Loucy (cell line): ENCODE measurements around the gene RB1.

Source experiments
- H2AFZ ChIP-seq: fragments of 200-600 bp; sonication (generic); 2 replicates; pipeline ENCODE4 v1.6.0; 2016; ENCODE audit warnings: antibody characterized with exemption, mild to moderate bottlenecking, low read length, moderate library complexity
- H3F3A ChIP-seq: fragments of 200-600 bp; 2 replicates; pipeline ENCODE4 v1.6.0; 2016; ENCODE audit warnings: antibody characterized with exemption, low read depth, mild to moderate bottlenecking
- H3K27me3 ChIP-seq: fragments of 200-600 bp; sonication (generic); 2 replicates; pipeline ENCODE4 v1.6.1; 2014; ENCODE audit warnings: low read length, mild to moderate bottlenecking; ENCODE audit not compliant: insufficient read depth, poor library complexity, severe bottlenecking
- H3K36me3 ChIP-seq: fragments of 200-600 bp; sonication (generic); 2 replicates; pipeline ENCODE4 v1.6.1; 2016; ENCODE audit warnings: low read length; ENCODE audit not compliant: insufficient read depth
- H3K4me1 ChIP-seq: fragments of 200-600 bp; sonication (generic); 2 replicates; pipeline ENCODE4 v1.5.1; 2014; ENCODE audit warnings: low read length, mild to moderate bottlenecking; ENCODE audit not compliant: insufficient read depth, poor library complexity, severe bottlenecking
- H3K4me2 ChIP-seq: fragments of 200-600 bp; sonication (generic); 2 replicates; pipeline ENCODE4 v1.6.0; 2014; ENCODE audit warnings: antibody characterized with exemption, low read length, low read depth, mild to moderate bottlenecking; ENCODE audit not compliant: poor library complexity, severe bottlenecking
- H3K4me3 ChIP-seq: fragments of 200-600 bp; sonication (generic); 2 replicates; pipeline ENCODE4 v1.5.1; 2014; ENCODE audit warnings: low read length, mild to moderate bottlenecking, mixed read lengths; ENCODE audit not compliant: poor library complexity, severe bottlenecking
- H3K79me2 ChIP-seq: fragments of 200-600 bp; sonication (generic); 2 replicates; pipeline ENCODE4 v1.6.1; 2014; ENCODE audit warnings: low read length; ENCODE audit not compliant: insufficient read depth
- H3K9ac ChIP-seq: fragments of 200-600 bp; sonication (generic); 2 replicates; pipeline ENCODE4 v1.6.0; 2014; ENCODE audit warnings: mild to moderate bottlenecking, low read depth, low read length, moderate library complexity; ENCODE audit not compliant: poor library complexity, severe bottlenecking
- H3K9me2 ChIP-seq: fragments of 200-600 bp; sonication (generic); replicated peaks from 2 replicates; pipeline ENCODE4 v1.6.1; 2016; ENCODE audit warnings: low read depth, low read length, mixed read lengths
- H3K9me3 ChIP-seq: fragments of 200-600 bp; sonication (generic); 2 replicates; pipeline ENCODE4 v1.6.1; 2014; ENCODE audit warnings: mild to moderate bottlenecking, antibody characterized with exemption, low read length, low read depth; ENCODE audit not compliant: insufficient read depth
- H4K20me1 ChIP-seq: fragments of 200-600 bp; sonication (generic); 2 replicates; pipeline ENCODE4 v1.6.0; 2014; ENCODE audit warnings: antibody characterized with exemption, low read length, mild to moderate bottlenecking; ENCODE audit not compliant: insufficient read depth, poor library complexity, severe bottlenecking
- EZH2phosphoT487 ChIP-seq: fragments of 200-600 bp; IDR thresholded peaks from 2 replicates; pipeline ENCODE4 v1.6.1; 2018; ENCODE audit warnings: antibody characterized with exemption, mild to moderate bottlenecking, moderate library complexity, borderline replicate concordance
- TF ChIP-seq, protein P1 (sequence below): fragments of 200-600 bp; sonication (generic); conservative IDR thresholded peaks from 2 replicates; pipeline ENCODE4 v1.5.1; 2014; ENCODE audit warnings: mild to moderate bottlenecking, antibody characterized with exemption, low read length

Gene RB1

DNA sequence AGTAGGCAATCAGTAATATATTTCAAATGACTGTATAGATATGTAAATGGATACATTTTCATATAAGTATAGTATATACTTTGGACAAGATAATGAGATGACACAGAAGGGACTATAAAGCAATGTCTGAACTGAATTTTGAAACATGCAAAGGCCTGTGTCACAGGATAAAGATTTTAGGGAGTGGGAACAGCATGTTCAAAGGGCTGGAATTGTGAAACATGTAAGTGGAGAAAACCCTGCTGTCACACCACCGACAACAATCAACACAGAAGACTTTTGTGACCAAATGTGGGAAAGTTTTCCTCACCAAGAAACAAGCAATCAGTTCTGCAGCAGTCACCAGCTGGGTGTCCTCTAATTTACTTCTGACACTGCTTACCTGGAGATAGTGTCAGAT, 66.4 kb downstream of the RB1 start:
- Histone ChIP-seq H3K4me2 (no peak overlapping the region), H2AFZ (no peak overlapping the region), H3K27me3 (no peaks in the 10 kb centered on the region), H3K4me3 (no peak overlapping the region), H3K9me2 (no peaks in the 10 kb centered on the region), H4K20me1 (no peaks in the 10 kb centered on the region), H3K79me2 (no peaks in the 10 kb centered on the region), H3K36me3 (peaks cover 48% of the 10 kb centered on the region), H3K9me3 (peaks cover 3% of the 10 kb centered on the region; the same call in 1 of the 2 replicates), H3K4me1 (no peaks in the 10 kb centered on the region), H3K9ac (no peak overlapping the region), H3F3A (no peaks in the 10 kb centered on the region)
- TF ChIP-seq, protein P1, sequence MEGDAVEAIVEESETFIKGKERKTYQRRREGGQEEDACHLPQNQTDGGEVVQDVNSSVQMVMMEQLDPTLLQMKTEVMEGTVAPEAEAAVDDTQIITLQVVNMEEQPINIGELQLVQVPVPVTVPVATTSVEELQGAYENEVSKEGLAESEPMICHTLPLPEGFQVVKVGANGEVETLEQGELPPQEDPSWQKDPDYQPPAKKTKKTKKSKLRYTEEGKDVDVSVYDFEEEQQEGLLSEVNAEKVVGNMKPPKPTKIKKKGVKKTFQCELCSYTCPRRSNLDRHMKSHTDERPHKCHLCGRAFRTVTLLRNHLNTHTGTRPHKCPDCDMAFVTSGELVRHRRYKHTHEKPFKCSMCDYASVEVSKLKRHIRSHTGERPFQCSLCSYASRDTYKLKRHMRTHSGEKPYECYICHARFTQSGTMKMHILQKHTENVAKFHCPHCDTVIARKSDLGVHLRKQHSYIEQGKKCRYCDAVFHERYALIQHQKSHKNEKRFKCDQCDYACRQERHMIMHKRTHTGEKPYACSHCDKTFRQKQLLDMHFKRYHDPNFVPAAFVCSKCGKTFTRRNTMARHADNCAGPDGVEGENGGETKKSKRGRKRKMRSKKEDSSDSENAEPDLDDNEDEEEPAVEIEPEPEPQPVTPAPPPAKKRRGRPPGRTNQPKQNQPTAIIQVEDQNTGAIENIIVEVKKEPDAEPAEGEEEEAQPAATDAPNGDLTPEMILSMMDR: no peak
- no peak for TF ChIP-seq EZH2phosphoT487

GRCh38 chr13:48370815-48371214, 67.3 kb downstream of the RB1 start:
- no peak overlapping the region for H3K4me3 ChIP-seq
- H3F3A ChIP-seq: no peaks in the 10 kb centered on the region
- no peak overlapping the region for H3K9ac ChIP-seq
- no peak overlapping the region for H2AFZ ChIP-seq
- H3K36me3 ChIP-seq: peaks cover 46% of the 10 kb centered on the region
- H4K20me1 ChIP-seq: no peaks in the 10 kb centered on the region
- H3K79me2 ChIP-seq: no peaks in the 10 kb centered on the region
- no peaks in the 10 kb centered on the region for H3K27me3 ChIP-seq
- TF ChIP-seq EZH2phosphoT487: no peak
- TF ChIP-seq, protein P1: no peak
- peaks cover 4% of the 10 kb centered on the region; the same call in 1 of the 2 replicates for H3K9me3 ChIP-seq
- no peaks in the 10 kb centered on the region for H3K4me1 ChIP-seq
- H3K4me2 ChIP-seq: no peak overlapping the region
- no peaks in the 10 kb centered on the region for H3K9me2 ChIP-seq

DNA sequence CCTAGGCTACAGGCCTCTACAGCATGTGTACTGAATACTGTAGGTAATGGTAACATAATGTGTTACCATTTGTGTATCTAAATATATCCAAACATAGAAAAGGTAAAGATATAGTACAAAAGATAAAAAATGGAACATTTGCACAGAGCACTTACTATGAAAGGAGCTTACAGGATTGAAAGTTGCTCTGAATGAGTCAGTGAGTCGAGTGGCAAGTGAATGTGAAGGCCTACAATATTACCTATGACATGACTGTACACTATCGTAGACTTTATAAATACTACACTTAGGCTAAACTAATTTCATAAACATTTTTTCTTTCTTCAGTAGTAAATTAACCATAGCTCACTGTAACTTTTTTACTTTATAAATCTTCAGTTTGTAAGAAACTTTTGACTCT, 74.3 kb downstream of the RB1 start:
- no peaks in the 10 kb centered on the region for H3F3A ChIP-seq
- no peak overlapping the region for H3K4me3 ChIP-seq
- H3K36me3 ChIP-seq: peaks cover 66% of the 10 kb centered on the region
- no peaks in the 10 kb centered on the region for H4K20me1 ChIP-seq
- no peak overlapping the region for H3K9ac ChIP-seq
- H3K4me1 ChIP-seq: no peaks in the 10 kb centered on the region
- H3K9me3 ChIP-seq: peaks cover 4% of the 10 kb centered on the region; the same call in 1 of the 2 replicates
- no peaks in the 10 kb centered on the region for H3K9me2 ChIP-seq
- TF ChIP-seq, protein P1: no peak
- no peak for TF ChIP-seq EZH2phosphoT487
- no peak overlapping the region for H3K4me2 ChIP-seq
- H3K27me3 ChIP-seq: no peaks in the 10 kb centered on the region
- H2AFZ ChIP-seq: no peak overlapping the region
- H3K79me2 ChIP-seq: no peaks in the 10 kb centered on the region
